H9 (cell line): Measurements from ENCODE around the gene GCNT2. TPM values are rescaled to one million over a fixed set of nuclear protein-coding genes. Genes with fewer than 3 reads are reported as not detected.
A peak's percentile ranks its signal among the peaks of the same experiment; 100 is the strongest.

Experiments used
- DNase-seq: peaks from one replicate; pipeline ENCODE4 v3.0.0-alpha.2; 2017
- H2AFZ ChIP-seq: one replicate; pipeline ENCODE4 v1.6.1; 2013; ENCODE audit warnings: mild to moderate bottlenecking, low read length, control low read depth, moderate library complexity
- H2AK5ac ChIP-seq: 2 replicates; pipeline ENCODE4 v1.6.1; 2013; ENCODE audit warnings: low read length, control low read depth, mixed read lengths; ENCODE audit not compliant: insufficient read length
- H2BK120ac ChIP-seq: one replicate; pipeline ENCODE4 v1.6.1; 2013; ENCODE audit warnings: low read depth, mild to moderate bottlenecking, low read length, control low read depth, inconsistent platforms; ENCODE audit not compliant: poor library complexity, severe bottlenecking
- H2BK12ac ChIP-seq: 2 replicates; pipeline ENCODE4 v1.6.1; 2013; ENCODE audit warnings: low read length, control low read depth, mixed read lengths, low read depth; ENCODE audit not compliant: insufficient read length
- H2BK15ac ChIP-seq: 2 replicates; pipeline ENCODE4 v1.6.1; 2013; ENCODE audit warnings: low read depth, low read length, control low read depth
- H2BK20ac ChIP-seq: one replicate; pipeline ENCODE4 v1.6.1; 2013; ENCODE audit warnings: low read depth, mild to moderate bottlenecking, low read length, control low read depth, inconsistent platforms; ENCODE audit not compliant: poor library complexity, severe bottlenecking
- H2BK5ac ChIP-seq: 2 replicates; pipeline ENCODE4 v1.6.1; 2013; ENCODE audit warnings: low read length, control low read depth, mixed read lengths; ENCODE audit not compliant: insufficient read length
- H3K14ac ChIP-seq: 2 replicates; pipeline ENCODE4 v1.6.1; 2013; ENCODE audit warnings: low read length, control low read depth; ENCODE audit not compliant: insufficient read depth
- H3K18ac ChIP-seq: 2 replicates; pipeline ENCODE4 v1.6.1; 2013; ENCODE audit warnings: low read depth, mild to moderate bottlenecking, mixed read lengths, low read length, control low read depth; ENCODE audit not compliant: insufficient read length
- H3K23ac ChIP-seq: 2 replicates; pipeline ENCODE4 v1.6.1; 2013; ENCODE audit warnings: low read length, control low read depth, mixed read lengths, low read depth; ENCODE audit not compliant: insufficient read length
- H3K23me2 ChIP-seq: 2 replicates; pipeline ENCODE4 v1.6.1; 2013; ENCODE audit warnings: low read depth, mild to moderate bottlenecking, mixed read lengths, low read length, control low read depth; ENCODE audit not compliant: insufficient read length, poor library complexity, severe bottlenecking
- H3K27ac ChIP-seq: 2 replicates; pipeline ENCODE4 v1.5.1; 2013; ENCODE audit warnings: low read length, control low read depth, mixed read lengths, low read depth; ENCODE audit not compliant: insufficient read length
- H3K27me3 ChIP-seq: 2 replicates; pipeline ENCODE4 v1.6.1; 2013; ENCODE audit warnings: low read length, control low read depth, inconsistent platforms; ENCODE audit not compliant: insufficient read depth
- H3K4ac ChIP-seq: 2 replicates; pipeline ENCODE4 v1.6.1; 2013; ENCODE audit warnings: low read depth, mild to moderate bottlenecking, control low read depth, inconsistent platforms, low read length, moderate library complexity
- H3K4me1 ChIP-seq: 2 replicates; pipeline ENCODE4 v1.6.1; 2013; ENCODE audit warnings: low read length, control low read depth, inconsistent platforms; ENCODE audit not compliant: insufficient read depth
- H3K4me2 ChIP-seq: 2 replicates; pipeline ENCODE4 v1.6.1; 2013; ENCODE audit warnings: low read length, control low read depth, mixed read lengths; ENCODE audit not compliant: insufficient read length, insufficient read depth
- H3K56ac ChIP-seq: 2 replicates; pipeline ENCODE4 v1.6.1; 2013; ENCODE audit warnings: low read depth, mild to moderate bottlenecking, mixed read lengths, low read length, control low read depth; ENCODE audit not compliant: insufficient read length
- H3K79me1 ChIP-seq: 2 replicates; pipeline ENCODE4 v1.6.1; 2013; ENCODE audit warnings: low read depth, mild to moderate bottlenecking, moderate library complexity, low read length, control low read depth, inconsistent platforms; ENCODE audit not compliant: insufficient read depth, poor library complexity, severe bottlenecking
- H3K79me2 ChIP-seq: 2 replicates; pipeline ENCODE4 v1.6.1; 2013; ENCODE audit warnings: low read length, control low read depth, inconsistent platforms; ENCODE audit not compliant: insufficient read depth
- H3K9ac ChIP-seq: 2 replicates; pipeline ENCODE4 v1.6.1; 2013; ENCODE audit warnings: low read length, control low read depth, mixed read lengths; ENCODE audit not compliant: insufficient read length; ENCODE audit errors: extremely low read depth
- H3K9me3 ChIP-seq: one replicate; pipeline ENCODE4 v1.6.1; 2013; ENCODE audit warnings: low read depth, low read length, inconsistent platforms; ENCODE audit not compliant: control insufficient read depth
- H3T11ph ChIP-seq: one replicate; pipeline ENCODE4 v1.6.1; 2013; ENCODE audit warnings: mild to moderate bottlenecking, low read length, control low read depth, inconsistent platforms
- H4K20me1 ChIP-seq: one replicate; pipeline ENCODE4 v1.6.1; 2013; ENCODE audit not compliant: control insufficient read depth, insufficient read length, insufficient read depth
- H4K5ac ChIP-seq: 2 replicates; pipeline ENCODE4 v1.6.1; 2013; ENCODE audit warnings: low read depth, mild to moderate bottlenecking, mixed read lengths, low read length, control low read depth; ENCODE audit not compliant: insufficient read length
- H4K8ac ChIP-seq: replicated peaks from 2 replicates; pipeline ENCODE4 v1.6.1; 2013; ENCODE audit warnings: low read length, control low read depth, mixed read lengths, low read depth; ENCODE audit not compliant: insufficient read length
- H4K91ac ChIP-seq: 2 replicates; pipeline ENCODE4 v1.6.1; 2013; ENCODE audit warnings: low read depth, mild to moderate bottlenecking, moderate library complexity, mixed read lengths, low read length, control low read depth; ENCODE audit not compliant: insufficient read length
- H3K27ac Mint-ChIP-seq, 3 experiments: 2 replicates in 2 of 3; 3 replicates in 1 of 3; pipeline ENCODE4 v1.8.0; 2020 to 2021; ENCODE audit warnings: mixed read lengths in 3 of 3, mild to moderate bottlenecking in 1 of 3, moderate library complexity in 1 of 3
- H3K27me3 Mint-ChIP-seq: 2 replicates; pipeline ENCODE4 v1.8.0; 2021; ENCODE audit warnings: low read depth, mild to moderate bottlenecking, moderate library complexity, mixed read lengths
- H3K36me3 Mint-ChIP-seq, 3 experiments: 2 replicates in 2 of 3; 3 replicates in 1 of 3; pipeline ENCODE4 v1.8.0; 2020 to 2021; ENCODE audit warnings: low read depth in 3 of 3, mixed read lengths in 3 of 3; ENCODE audit not compliant: insufficient read depth in 1 of 3
- H3K4me1 Mint-ChIP-seq, 2 experiments: 2 replicates each; pipeline ENCODE4 v1.8.0; 2020; ENCODE audit warnings: mixed read lengths in 2 of 2
- H3K4me3 Mint-ChIP-seq, 2 experiments: 2 replicates in 1 of 2; 3 replicates in 1 of 2; pipeline ENCODE4 v1.8.0; 2020 to 2021; ENCODE audit warnings: mild to moderate bottlenecking in 2 of 2, mixed read lengths in 2 of 2, moderate library complexity in 1 of 2
- H3K9me3 Mint-ChIP-seq, 2 experiments: 2 replicates in 1 of 2; 3 replicates in 1 of 2; pipeline ENCODE4 v1.8.0; 2020; ENCODE audit warnings: mild to moderate bottlenecking in 2 of 2, mixed read lengths in 2 of 2, moderate library complexity in 1 of 2
- WGBS: extraction: QIAGEN DNeasy Blood & Tissue Kit; methylation state at CpG from one replicate; pipeline ENCODE4 v1.1.7; 2013; ENCODE audit warnings: missing lambda C conversion rate, low lambda C conversion rate, mixed read lengths; ENCODE audit not compliant: insufficient read length; ENCODE audit errors: extremely low coverage; 5-methylcytosine and 5-hydroxymethylcytosine counted together
- total RNA-seq: library from RNA; stranded (reverse); gene quantifications from 2 replicates; pipeline ENCODE4 v1.2.1, GENCODE V29; 2021
- TF ChIP-seq, protein P1 (sequence below): fragments of 200-600 bp; sonication (generic); conservative IDR thresholded peaks from 3 replicates; pipeline ENCODE4 v1.8.0; 2021; ENCODE audit warnings: antibody characterized with exemption, mild to moderate bottlenecking

Gene GCNT2
- total RNA-seq, 1 experiment from 2014 or later = 41.7 TPM

DNA sequence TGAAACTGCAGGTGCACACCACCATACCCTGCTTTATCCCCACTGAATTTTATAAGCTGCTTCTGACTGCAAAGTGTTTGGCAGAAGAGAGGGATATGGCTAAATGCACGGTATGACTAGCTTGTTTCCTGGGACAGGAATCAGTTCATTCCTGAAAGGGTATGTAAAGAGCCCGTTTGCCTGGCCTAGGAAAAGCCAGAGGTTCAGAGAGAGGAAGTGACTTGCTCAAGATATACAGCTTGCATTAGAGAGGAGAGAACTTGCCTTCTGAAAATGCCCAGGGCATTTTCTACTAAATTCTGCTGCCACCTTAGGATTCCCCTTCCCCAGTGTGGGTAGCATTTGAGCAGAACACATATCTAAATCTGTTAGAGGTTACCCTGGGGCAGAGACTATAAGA is 683 bp upstream of the GCNT2 start:
- no peaks in the 10 kb centered on the region for H3K9me3 Mint-ChIP-seq
- no peak overlapping the region for H3T11ph ChIP-seq
- no peak overlapping the region for H3K9ac ChIP-seq
- no peak overlapping the region for H2AK5ac ChIP-seq
- no peaks in the 10 kb centered on the region for H4K20me1 ChIP-seq
- H2BK5ac ChIP-seq = no peak overlapping the region
- H3K4ac ChIP-seq = no peak overlapping the region
- no peak overlapping the region for H2BK120ac ChIP-seq
- no peak overlapping the region for H4K8ac ChIP-seq
- H3K27me3 Mint-ChIP-seq = no peaks in the 10 kb centered on the region
- H3K18ac ChIP-seq = no peak overlapping the region
- no peaks in the 10 kb centered on the region for H3K9me3 ChIP-seq
- peak overlapping the region; percentile 50 for H3K4me2 ChIP-seq
- no peak overlapping the region for H4K91ac ChIP-seq
- TF ChIP-seq, protein P1, sequence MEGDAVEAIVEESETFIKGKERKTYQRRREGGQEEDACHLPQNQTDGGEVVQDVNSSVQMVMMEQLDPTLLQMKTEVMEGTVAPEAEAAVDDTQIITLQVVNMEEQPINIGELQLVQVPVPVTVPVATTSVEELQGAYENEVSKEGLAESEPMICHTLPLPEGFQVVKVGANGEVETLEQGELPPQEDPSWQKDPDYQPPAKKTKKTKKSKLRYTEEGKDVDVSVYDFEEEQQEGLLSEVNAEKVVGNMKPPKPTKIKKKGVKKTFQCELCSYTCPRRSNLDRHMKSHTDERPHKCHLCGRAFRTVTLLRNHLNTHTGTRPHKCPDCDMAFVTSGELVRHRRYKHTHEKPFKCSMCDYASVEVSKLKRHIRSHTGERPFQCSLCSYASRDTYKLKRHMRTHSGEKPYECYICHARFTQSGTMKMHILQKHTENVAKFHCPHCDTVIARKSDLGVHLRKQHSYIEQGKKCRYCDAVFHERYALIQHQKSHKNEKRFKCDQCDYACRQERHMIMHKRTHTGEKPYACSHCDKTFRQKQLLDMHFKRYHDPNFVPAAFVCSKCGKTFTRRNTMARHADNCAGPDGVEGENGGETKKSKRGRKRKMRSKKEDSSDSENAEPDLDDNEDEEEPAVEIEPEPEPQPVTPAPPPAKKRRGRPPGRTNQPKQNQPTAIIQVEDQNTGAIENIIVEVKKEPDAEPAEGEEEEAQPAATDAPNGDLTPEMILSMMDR = no peak
- H3K23ac ChIP-seq = no peak overlapping the region
- no peak overlapping the region for H3K14ac ChIP-seq
- peak overlapping the region; percentile 65 to 98 (median 89) for H3K27ac Mint-ChIP-seq
- H3K79me1 ChIP-seq = no peaks in the 10 kb centered on the region
- WGBS = no CpG with 5 or more reads among the region's 2 CpGs
- H4K5ac ChIP-seq = no peak overlapping the region
- H3K56ac ChIP-seq = no peak overlapping the region
- no peak for DNase-seq
- H3K23me2 ChIP-seq = no peaks in the 10 kb centered on the region
- H2BK15ac ChIP-seq = no peak overlapping the region
- H2AFZ ChIP-seq = no peak overlapping the region
- no peak overlapping the region for H2BK20ac ChIP-seq
- peak overlapping the region; percentile 50 for H3K27ac ChIP-seq
- peaks cover 41 to 46% of the 10 kb centered on the region in 2 experiments for H3K4me1 Mint-ChIP-seq
- no peaks in the 10 kb centered on the region for H3K36me3 Mint-ChIP-seq
- peaks cover 3% of the 10 kb centered on the region; the same call in 1 of the 2 replicates for H3K4me1 ChIP-seq
- no peaks in the 10 kb centered on the region for H3K27me3 ChIP-seq
- peak overlapping the region; percentile 0 to 69; a peak in 4 of 5 replicates for H3K4me3 Mint-ChIP-seq
- H3K79me2 ChIP-seq = no peaks in the 10 kb centered on the region
- H2BK12ac ChIP-seq = no peak overlapping the region
